WTC11 (cell line): ENCODE results near the gene ZNF584. TPM values are rescaled to one million over a fixed set of nuclear protein-coding genes. Genes with fewer than 3 reads are reported as not detected.

ENCODE experiments used
- ATAC-seq: fragments of 200-7000 bp; cut with Tn5 transposase; 2 replicates; pipeline ENCODE4 v1.10.0; 2021; ENCODE audit warnings: mild to moderate bottlenecking, moderate library complexity
- CTCF ChIA-PET: fragments of 300-600 bp; sonication (Branson Sonifier 250); formaldehyde crosslinking; loops from one replicate; lab custom pipeline; 2021; ENCODE audit warnings: antibody characterized with exemption; lab: Charles Lee
- POLR2A ChIA-PET: fragments of 350-600 bp; sonication (Branson Sonifier 250); formaldehyde crosslinking; loops from one replicate; lab custom pipeline; 2021; ENCODE audit warnings: antibody characterized with exemption; lab: Charles Lee
- DNase-seq: peaks from one replicate; pipeline ENCODE4 v3.0.0; 2021; ENCODE audit warnings: low spot score
- H3K27ac Mint-ChIP-seq: 2 replicates; pipeline ENCODE4 v1.8.0; 2021; ENCODE audit warnings: mixed read lengths
- H3K27me3 Mint-ChIP-seq: 2 replicates; pipeline ENCODE4 v1.8.0; 2021; ENCODE audit warnings: low read depth, mild to moderate bottlenecking, moderate library complexity, mixed read lengths
- H3K36me3 Mint-ChIP-seq: 2 replicates; pipeline ENCODE4 v1.8.0; 2021; ENCODE audit warnings: mixed read lengths
- H3K4me1 Mint-ChIP-seq: 2 replicates; pipeline ENCODE4 v1.8.0; 2022; ENCODE audit warnings: mixed read lengths
- H3K4me3 Mint-ChIP-seq: 2 replicates; pipeline ENCODE4 v1.8.0; 2021; ENCODE audit warnings: mild to moderate bottlenecking, moderate library complexity, mixed read lengths
- H3K9me3 Mint-ChIP-seq: 2 replicates; pipeline ENCODE4 v1.8.0; 2021; ENCODE audit warnings: mixed read lengths
- AFF4 ChIP-seq: sonication (generic); formaldehyde crosslinking; IDR thresholded peaks from 2 replicates; pipeline ENCODE4 v1.8.1; 2023; ENCODE audit warnings: mild to moderate bottlenecking, missing genetic modification reagents, borderline replicate concordance
- CBFB ChIP-seq: sonication (generic); formaldehyde crosslinking; IDR thresholded peaks from 2 replicates; pipeline ENCODE4 v1.8.1; 2022; ENCODE audit warnings: mild to moderate bottlenecking, low read depth, missing genetic modification reagents
- E2F1 ChIP-seq: sonication (generic); formaldehyde crosslinking; IDR thresholded peaks from 2 replicates; pipeline ENCODE4 v1.8.0; 2022; ENCODE audit warnings: mild to moderate bottlenecking, missing genetic modification reagents
- GABPB1 ChIP-seq: sonication (generic); formaldehyde crosslinking; IDR thresholded peaks from 2 replicates; pipeline ENCODE4 v1.8.1; 2023; ENCODE audit warnings: mild to moderate bottlenecking, missing genetic modification reagents
- HMGXB4 ChIP-seq: sonication (generic); formaldehyde crosslinking; IDR thresholded peaks from 2 replicates; pipeline ENCODE4 v1.8.1; 2023; ENCODE audit warnings: mild to moderate bottlenecking, moderate library complexity, missing genetic modification reagents
- IRF1 ChIP-seq: sonication (generic); formaldehyde crosslinking; IDR thresholded peaks from 2 replicates; pipeline ENCODE4 v1.8.0; 2023; ENCODE audit warnings: missing genetic modification reagents
- JUN ChIP-seq: sonication (generic); formaldehyde crosslinking; IDR thresholded peaks from 2 replicates; pipeline ENCODE4 v1.8.0; 2023; ENCODE audit warnings: mild to moderate bottlenecking, missing genetic modification reagents
- KAT7 ChIP-seq: sonication (generic); formaldehyde crosslinking; IDR thresholded peaks from 2 replicates; pipeline ENCODE4 v1.8.1; 2023; ENCODE audit warnings: missing genetic modification reagents, mild to moderate bottlenecking, borderline replicate concordance
- MAX ChIP-seq: sonication (generic); formaldehyde crosslinking; IDR thresholded peaks from 2 replicates; pipeline ENCODE4 v1.8.0; 2022; ENCODE audit warnings: mild to moderate bottlenecking, missing genetic modification reagents
- NR1H2 ChIP-seq: sonication (generic); formaldehyde crosslinking; IDR thresholded peaks from 2 replicates; pipeline ENCODE4 v1.9.0; 2021; ENCODE audit warnings: mild to moderate bottlenecking, moderate library complexity, missing genetic modification reagents
- RELA ChIP-seq: sonication (generic); formaldehyde crosslinking; IDR thresholded peaks from 2 replicates; pipeline ENCODE4 v1.8.1; 2022; ENCODE audit warnings: missing genetic modification reagents, mild to moderate bottlenecking, borderline replicate concordance
- STAT6 ChIP-seq: sonication (generic); formaldehyde crosslinking; conservative IDR thresholded peaks from 2 replicates; pipeline ENCODE4 v1.8.1; 2023; ENCODE audit warnings: mild to moderate bottlenecking, low read depth, missing genetic modification reagents, moderate library complexity
- USF2 ChIP-seq: sonication (generic); formaldehyde crosslinking; IDR thresholded peaks from 2 replicates; pipeline ENCODE4 v1.8.1; 2023; ENCODE audit warnings: mild to moderate bottlenecking, missing genetic modification reagents, moderate library complexity
- ZBTB21 ChIP-seq: sonication (generic); formaldehyde crosslinking; IDR thresholded peaks from 2 replicates; pipeline ENCODE4 v1.8.1; 2023; ENCODE audit warnings: mild to moderate bottlenecking, missing genetic modification reagents, borderline replicate concordance
- ZNF317 ChIP-seq: sonication (generic); formaldehyde crosslinking; IDR thresholded peaks from 2 replicates; pipeline ENCODE4 v1.8.1; 2023; ENCODE audit warnings: low read depth, mild to moderate bottlenecking, moderate library complexity, missing genetic modification reagents, borderline replicate concordance
- ZNF671 ChIP-seq: fragments of 250-450 bp; sonication (Bioruptor Pico); IDR thresholded peaks from 2 replicates; pipeline ENCODE4 v1.8.0; 2021; ENCODE audit warnings: mild to moderate bottlenecking
- total RNA-seq: library from RNA; stranded (reverse); gene quantifications from 3 replicates; pipeline ENCODE4 v1.2.3, GENCODE V29; 2021
- TF ChIP-seq, protein P1 (sequence below): fragments of 200-600 bp; IDR thresholded peaks from 2 replicates; pipeline ENCODE4 v1.8.0; 2022; ENCODE audit warnings: antibody characterized with exemption
- TF ChIP-seq, protein P2 (sequence below): sonication (generic); formaldehyde crosslinking; IDR thresholded peaks from 2 replicates; pipeline ENCODE4 v1.8.0; 2022; ENCODE audit warnings: mild to moderate bottlenecking, missing genetic modification reagents
- TF ChIP-seq, protein P3 (sequence below): sonication (generic); formaldehyde crosslinking; IDR thresholded peaks from 2 replicates; pipeline ENCODE4 v1.8.0; 2022; ENCODE audit warnings: mild to moderate bottlenecking, missing genetic modification reagents

ZNF584 gene
- total RNA-seq, 1 experiment from 2014 or later = 6.8 TPM

DNA sequence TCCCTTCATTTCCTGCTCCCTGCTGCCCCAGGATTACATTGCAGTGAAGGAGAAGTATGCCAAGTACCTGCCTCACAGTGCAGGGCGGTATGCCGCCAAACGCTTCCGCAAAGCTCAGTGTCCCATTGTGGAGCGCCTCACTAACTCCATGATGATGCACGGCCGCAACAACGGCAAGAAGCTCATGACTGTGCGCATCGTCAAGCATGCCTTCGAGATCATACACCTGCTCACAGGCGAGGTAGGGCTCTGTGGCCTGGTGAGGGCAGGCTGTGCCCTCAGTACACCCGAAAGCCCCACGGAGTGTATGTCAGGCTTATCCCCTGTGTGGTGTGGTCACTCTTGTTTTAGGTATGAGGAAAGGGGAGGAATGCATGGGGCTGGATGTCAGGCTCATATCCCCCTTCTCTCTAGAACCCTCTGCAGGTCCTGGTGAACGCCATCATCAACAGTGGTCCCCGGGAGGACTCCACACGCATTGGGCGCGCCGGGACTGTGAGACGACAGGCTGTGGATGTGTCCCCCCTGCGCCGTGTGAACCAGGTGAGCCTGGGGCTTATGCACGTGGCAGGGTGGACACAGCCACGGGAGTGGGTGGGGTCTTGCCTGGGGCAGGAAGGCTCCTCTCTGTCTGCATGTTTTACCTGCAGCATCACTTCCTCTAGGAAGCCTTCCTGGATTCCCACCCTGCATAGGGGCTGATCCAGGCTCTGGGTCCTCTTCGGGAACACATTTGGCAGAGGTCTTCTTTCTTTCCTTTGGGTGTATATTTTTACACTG, 15.3 kb upstream of the ZNF584 start:
- CTCF ChIA-PET = no interaction called here
- H3K27me3 Mint-ChIP-seq = peaks cover 19% of the 10 kb centered on the region
- no peak for DNase-seq
- no peak for ATAC-seq
- peaks cover 20% of the 10 kb centered on the region for H3K4me1 Mint-ChIP-seq
- H3K4me3 Mint-ChIP-seq = no peak overlapping the region
- POLR2A ChIA-PET = no interaction called here
- H3K9me3 Mint-ChIP-seq = no peaks in the 10 kb centered on the region
- H3K36me3 Mint-ChIP-seq = peaks cover 52% of the 10 kb centered on the region
- peak overlapping the region; percentile 57; the same call in 1 of the 2 replicates for H3K27ac Mint-ChIP-seq
- TF ChIP-seq USF2 = no peak
- TF ChIP-seq, protein P1, sequence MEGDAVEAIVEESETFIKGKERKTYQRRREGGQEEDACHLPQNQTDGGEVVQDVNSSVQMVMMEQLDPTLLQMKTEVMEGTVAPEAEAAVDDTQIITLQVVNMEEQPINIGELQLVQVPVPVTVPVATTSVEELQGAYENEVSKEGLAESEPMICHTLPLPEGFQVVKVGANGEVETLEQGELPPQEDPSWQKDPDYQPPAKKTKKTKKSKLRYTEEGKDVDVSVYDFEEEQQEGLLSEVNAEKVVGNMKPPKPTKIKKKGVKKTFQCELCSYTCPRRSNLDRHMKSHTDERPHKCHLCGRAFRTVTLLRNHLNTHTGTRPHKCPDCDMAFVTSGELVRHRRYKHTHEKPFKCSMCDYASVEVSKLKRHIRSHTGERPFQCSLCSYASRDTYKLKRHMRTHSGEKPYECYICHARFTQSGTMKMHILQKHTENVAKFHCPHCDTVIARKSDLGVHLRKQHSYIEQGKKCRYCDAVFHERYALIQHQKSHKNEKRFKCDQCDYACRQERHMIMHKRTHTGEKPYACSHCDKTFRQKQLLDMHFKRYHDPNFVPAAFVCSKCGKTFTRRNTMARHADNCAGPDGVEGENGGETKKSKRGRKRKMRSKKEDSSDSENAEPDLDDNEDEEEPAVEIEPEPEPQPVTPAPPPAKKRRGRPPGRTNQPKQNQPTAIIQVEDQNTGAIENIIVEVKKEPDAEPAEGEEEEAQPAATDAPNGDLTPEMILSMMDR = no peak
- no peak for TF ChIP-seq IRF1 (CRISPR knock-in tag)
- no peak for TF ChIP-seq STAT6 (CRISPR knock-in tag)
- TF ChIP-seq MAX (CRISPR knock-in tag) = no peak
- TF ChIP-seq E2F1 = no peak
- no peak for TF ChIP-seq JUN (CRISPR knock-in tag)
- TF ChIP-seq GABPB1 = no peak
- TF ChIP-seq, protein P2, sequence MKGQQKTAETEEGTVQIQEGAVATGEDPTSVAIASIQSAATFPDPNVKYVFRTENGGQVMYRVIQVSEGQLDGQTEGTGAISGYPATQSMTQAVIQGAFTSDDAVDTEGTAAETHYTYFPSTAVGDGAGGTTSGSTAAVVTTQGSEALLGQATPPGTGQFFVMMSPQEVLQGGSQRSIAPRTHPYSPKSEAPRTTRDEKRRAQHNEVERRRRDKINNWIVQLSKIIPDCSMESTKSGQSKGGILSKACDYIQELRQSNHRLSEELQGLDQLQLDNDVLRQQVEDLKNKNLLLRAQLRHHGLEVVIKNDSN (CRISPR knock-in tag) = no peak
- TF ChIP-seq ZNF671 = no peak
- no peak for TF ChIP-seq ZNF317 (CRISPR knock-in tag)
- no peak for TF ChIP-seq AFF4 (CRISPR knock-in tag)
- no peak for TF ChIP-seq ZBTB21 (CRISPR knock-in tag)
- no peak for TF ChIP-seq CBFB (CRISPR knock-in tag)
- TF ChIP-seq, protein P3, sequence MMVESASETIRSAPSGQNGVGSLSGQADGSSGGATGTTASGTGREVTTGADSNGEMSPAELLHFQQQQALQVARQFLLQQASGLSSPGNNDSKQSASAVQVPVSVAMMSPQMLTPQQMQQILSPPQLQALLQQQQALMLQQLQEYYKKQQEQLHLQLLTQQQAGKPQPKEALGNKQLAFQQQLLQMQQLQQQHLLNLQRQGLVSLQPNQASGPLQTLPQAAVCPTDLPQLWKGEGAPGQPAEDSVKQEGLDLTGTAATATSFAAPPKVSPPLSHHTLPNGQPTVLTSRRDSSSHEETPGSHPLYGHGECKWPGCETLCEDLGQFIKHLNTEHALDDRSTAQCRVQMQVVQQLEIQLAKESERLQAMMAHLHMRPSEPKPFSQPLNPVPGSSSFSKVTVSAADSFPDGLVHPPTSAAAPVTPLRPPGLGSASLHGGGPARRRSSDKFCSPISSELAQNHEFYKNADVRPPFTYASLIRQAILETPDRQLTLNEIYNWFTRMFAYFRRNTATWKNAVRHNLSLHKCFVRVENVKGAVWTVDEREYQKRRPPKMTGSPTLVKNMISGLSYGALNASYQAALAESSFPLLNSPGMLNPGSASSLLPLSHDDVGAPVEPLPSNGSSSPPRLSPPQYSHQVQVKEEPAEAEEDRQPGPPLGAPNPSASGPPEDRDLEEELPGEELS (CRISPR knock-in tag) = no peak
- TF ChIP-seq KAT7 (CRISPR knock-in tag) = no peak
- TF ChIP-seq NR1H2 (CRISPR knock-in tag) = no peak
- TF ChIP-seq HMGXB4 (CRISPR knock-in tag) = no peak
- TF ChIP-seq RELA (CRISPR knock-in tag) = no peak
